Fibroblast of villous mesenchyme (primary cell): ENCODE data around the gene RFT1. TPM values are rescaled to one million over a fixed set of nuclear protein-coding genes. Genes with fewer than 3 reads are reported as not detected.
"Not testable (repeated sequence)": the region's sequence is repeated elsewhere in the genome, so short reads cannot be mapped to it uniquely, and the experiment has no call there.

Experiments
- DNase-seq: peaks from one replicate; pipeline ENCODE4 v3.0.0-alpha.2; 2010; ENCODE audit warnings: low read depth
- H3K4me3 ChIP-seq: 2 replicates; pipeline ENCODE4 v1.5.1; 2011; ENCODE audit warnings: low read depth, mild to moderate bottlenecking, low read length
- total RNA-seq: library from RNA; depleted of rRNA; stranded (reverse); fragments of >200 nt; gene quantifications from 2 replicates; pipeline ENCODE4 v1.2.3, GENCODE V29; 2012
- TF ChIP-seq, protein P1 (sequence below): IDR thresholded peaks from 2 replicates; pipeline ENCODE4 v1.5.1; 2012; ENCODE audit warnings: low read depth, mild to moderate bottlenecking, low read length; ENCODE audit not compliant: insufficient read depth

RFT1 gene
- total RNA-seq, 1 donor, result 13.4 TPM

- TF ChIP-seq, protein P1, sequence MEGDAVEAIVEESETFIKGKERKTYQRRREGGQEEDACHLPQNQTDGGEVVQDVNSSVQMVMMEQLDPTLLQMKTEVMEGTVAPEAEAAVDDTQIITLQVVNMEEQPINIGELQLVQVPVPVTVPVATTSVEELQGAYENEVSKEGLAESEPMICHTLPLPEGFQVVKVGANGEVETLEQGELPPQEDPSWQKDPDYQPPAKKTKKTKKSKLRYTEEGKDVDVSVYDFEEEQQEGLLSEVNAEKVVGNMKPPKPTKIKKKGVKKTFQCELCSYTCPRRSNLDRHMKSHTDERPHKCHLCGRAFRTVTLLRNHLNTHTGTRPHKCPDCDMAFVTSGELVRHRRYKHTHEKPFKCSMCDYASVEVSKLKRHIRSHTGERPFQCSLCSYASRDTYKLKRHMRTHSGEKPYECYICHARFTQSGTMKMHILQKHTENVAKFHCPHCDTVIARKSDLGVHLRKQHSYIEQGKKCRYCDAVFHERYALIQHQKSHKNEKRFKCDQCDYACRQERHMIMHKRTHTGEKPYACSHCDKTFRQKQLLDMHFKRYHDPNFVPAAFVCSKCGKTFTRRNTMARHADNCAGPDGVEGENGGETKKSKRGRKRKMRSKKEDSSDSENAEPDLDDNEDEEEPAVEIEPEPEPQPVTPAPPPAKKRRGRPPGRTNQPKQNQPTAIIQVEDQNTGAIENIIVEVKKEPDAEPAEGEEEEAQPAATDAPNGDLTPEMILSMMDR, result no peak
- no peak for DNase-seq
Measured at GRCh38 chr3:53069422-53070068, 60.7 kb downstream of the RFT1 start.

DNA sequence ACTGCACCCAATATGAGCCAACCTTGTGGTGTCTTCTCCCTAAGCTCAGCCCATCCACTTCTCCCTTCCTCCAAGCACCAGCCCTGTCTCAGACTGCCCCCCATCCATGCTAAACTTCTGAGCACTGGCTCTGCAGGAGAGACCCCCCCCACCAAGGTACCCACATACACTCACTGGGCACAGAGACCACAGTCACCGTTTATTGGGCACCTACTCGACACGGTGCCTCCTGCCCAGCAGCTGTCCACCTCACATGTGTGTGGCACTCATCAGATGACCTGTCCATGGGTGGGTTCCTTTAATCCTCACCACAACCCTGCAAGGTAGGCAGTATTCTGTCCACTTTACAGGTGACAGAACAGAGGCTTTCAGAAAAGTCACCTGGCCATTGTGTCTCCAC is 62.1 kb downstream of the RFT1 start:
- no peak for DNase-seq
- H3K4me3 ChIP-seq, result no peak overlapping the region
- TF ChIP-seq, protein P1, result no peak

More at GRCh38 chr3:53069422-53070068, 60.7 kb downstream of the RFT1 start:
- no peak overlapping the region for H3K4me3 ChIP-seq

DNA sequence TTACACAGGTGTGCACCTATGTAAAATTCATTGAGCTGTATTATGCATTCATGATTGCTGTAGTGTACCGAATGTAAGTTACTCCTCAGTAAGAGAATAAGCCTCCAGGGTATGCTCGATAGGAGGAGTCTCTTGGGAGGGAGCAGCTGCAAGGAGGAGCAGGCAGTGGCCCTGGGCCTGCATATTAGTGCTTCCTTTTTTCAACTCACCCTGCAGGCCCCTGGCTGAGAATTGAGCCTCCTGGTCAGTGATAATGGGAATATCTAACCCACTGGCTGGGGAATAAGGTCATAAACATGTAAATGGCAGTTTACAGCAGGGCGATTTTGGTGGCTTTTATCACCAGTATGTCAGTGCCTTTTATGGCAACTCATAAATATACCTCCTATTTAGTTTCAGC is 62.7 kb downstream of the RFT1 start:
- no peak for DNase-seq
- no peak overlapping the region for H3K4me3 ChIP-seq
- TF ChIP-seq, protein P1, result no peak

GRCh38 chr3:53065841-53066480 is 64.3 kb downstream of the RFT1 start:
- TF ChIP-seq, protein P1, result no peak
- no peak for DNase-seq

GRCh38 chr3:53062905-53063304 is 67.3 kb downstream of the RFT1 start:
- TF ChIP-seq, protein P1, result no peak
- DNase-seq, result no peak
- H3K4me3 ChIP-seq, result no peak overlapping the region

More at GRCh38 chr3:53065841-53066480, 64.3 kb downstream of the RFT1 start:
- no peak overlapping the region for H3K4me3 ChIP-seq

GRCh38 chr3:53056442-53056841 is 73.8 kb downstream of the RFT1 start:
- peak; percentile 11 for DNase-seq
- H3K4me3 ChIP-seq, result no peak overlapping the region
- TF ChIP-seq, protein P1, result peak; percentile 41

- DNase-seq, H3K4me3 ChIP-seq: not testable (repeated sequence)
Measured at GRCh38 chr3:53054233-53054632, 76.0 kb downstream of the RFT1 start.
